H9 (cell line): ENCODE data around the gene POMGNT1. TPM values are rescaled to one million over a fixed set of nuclear protein-coding genes. Genes with fewer than 3 reads are reported as not detected.

Experiments
- DNase-seq: peaks from one replicate; pipeline ENCODE4 v3.0.0-alpha.2; 2017
- H2AFZ ChIP-seq: one replicate; pipeline ENCODE4 v1.6.1; 2013; ENCODE audit warnings: mild to moderate bottlenecking, low read length, control low read depth, moderate library complexity
- H2AK5ac ChIP-seq: 2 replicates; pipeline ENCODE4 v1.6.1; 2013; ENCODE audit warnings: low read length, control low read depth, mixed read lengths; ENCODE audit not compliant: insufficient read length
- H2BK120ac ChIP-seq: one replicate; pipeline ENCODE4 v1.6.1; 2013; ENCODE audit warnings: low read depth, mild to moderate bottlenecking, low read length, control low read depth, inconsistent platforms; ENCODE audit not compliant: poor library complexity, severe bottlenecking
- H2BK12ac ChIP-seq: 2 replicates; pipeline ENCODE4 v1.6.1; 2013; ENCODE audit warnings: low read length, control low read depth, mixed read lengths, low read depth; ENCODE audit not compliant: insufficient read length
- H2BK15ac ChIP-seq: 2 replicates; pipeline ENCODE4 v1.6.1; 2013; ENCODE audit warnings: low read depth, low read length, control low read depth
- H2BK20ac ChIP-seq: one replicate; pipeline ENCODE4 v1.6.1; 2013; ENCODE audit warnings: low read depth, mild to moderate bottlenecking, low read length, control low read depth, inconsistent platforms; ENCODE audit not compliant: poor library complexity, severe bottlenecking
- H2BK5ac ChIP-seq: 2 replicates; pipeline ENCODE4 v1.6.1; 2013; ENCODE audit warnings: low read length, control low read depth, mixed read lengths; ENCODE audit not compliant: insufficient read length
- H3K14ac ChIP-seq: 2 replicates; pipeline ENCODE4 v1.6.1; 2013; ENCODE audit warnings: low read length, control low read depth; ENCODE audit not compliant: insufficient read depth
- H3K18ac ChIP-seq: 2 replicates; pipeline ENCODE4 v1.6.1; 2013; ENCODE audit warnings: low read depth, mild to moderate bottlenecking, mixed read lengths, low read length, control low read depth; ENCODE audit not compliant: insufficient read length
- H3K23ac ChIP-seq: 2 replicates; pipeline ENCODE4 v1.6.1; 2013; ENCODE audit warnings: low read length, control low read depth, mixed read lengths, low read depth; ENCODE audit not compliant: insufficient read length
- H3K23me2 ChIP-seq: 2 replicates; pipeline ENCODE4 v1.6.1; 2013; ENCODE audit warnings: low read depth, mild to moderate bottlenecking, mixed read lengths, low read length, control low read depth; ENCODE audit not compliant: insufficient read length, poor library complexity, severe bottlenecking
- H3K27ac ChIP-seq: 2 replicates; pipeline ENCODE4 v1.5.1; 2013; ENCODE audit warnings: low read length, control low read depth, mixed read lengths, low read depth; ENCODE audit not compliant: insufficient read length
- H3K27me3 ChIP-seq: 2 replicates; pipeline ENCODE4 v1.6.1; 2013; ENCODE audit warnings: low read length, control low read depth, inconsistent platforms; ENCODE audit not compliant: insufficient read depth
- H3K4ac ChIP-seq: 2 replicates; pipeline ENCODE4 v1.6.1; 2013; ENCODE audit warnings: low read depth, mild to moderate bottlenecking, control low read depth, inconsistent platforms, low read length, moderate library complexity
- H3K4me1 ChIP-seq: 2 replicates; pipeline ENCODE4 v1.6.1; 2013; ENCODE audit warnings: low read length, control low read depth, inconsistent platforms; ENCODE audit not compliant: insufficient read depth
- H3K4me2 ChIP-seq: 2 replicates; pipeline ENCODE4 v1.6.1; 2013; ENCODE audit warnings: low read length, control low read depth, mixed read lengths; ENCODE audit not compliant: insufficient read length, insufficient read depth
- H3K56ac ChIP-seq: 2 replicates; pipeline ENCODE4 v1.6.1; 2013; ENCODE audit warnings: low read depth, mild to moderate bottlenecking, mixed read lengths, low read length, control low read depth; ENCODE audit not compliant: insufficient read length
- H3K79me1 ChIP-seq: 2 replicates; pipeline ENCODE4 v1.6.1; 2013; ENCODE audit warnings: low read depth, mild to moderate bottlenecking, moderate library complexity, low read length, control low read depth, inconsistent platforms; ENCODE audit not compliant: insufficient read depth, poor library complexity, severe bottlenecking
- H3K79me2 ChIP-seq: 2 replicates; pipeline ENCODE4 v1.6.1; 2013; ENCODE audit warnings: low read length, control low read depth, inconsistent platforms; ENCODE audit not compliant: insufficient read depth
- H3K9ac ChIP-seq: 2 replicates; pipeline ENCODE4 v1.6.1; 2013; ENCODE audit warnings: low read length, control low read depth, mixed read lengths; ENCODE audit not compliant: insufficient read length; ENCODE audit errors: extremely low read depth
- H3K9me3 ChIP-seq: one replicate; pipeline ENCODE4 v1.6.1; 2013; ENCODE audit warnings: low read depth, low read length, inconsistent platforms; ENCODE audit not compliant: control insufficient read depth
- H3T11ph ChIP-seq: one replicate; pipeline ENCODE4 v1.6.1; 2013; ENCODE audit warnings: mild to moderate bottlenecking, low read length, control low read depth, inconsistent platforms
- H4K20me1 ChIP-seq: one replicate; pipeline ENCODE4 v1.6.1; 2013; ENCODE audit not compliant: control insufficient read depth, insufficient read length, insufficient read depth
- H4K5ac ChIP-seq: 2 replicates; pipeline ENCODE4 v1.6.1; 2013; ENCODE audit warnings: low read depth, mild to moderate bottlenecking, mixed read lengths, low read length, control low read depth; ENCODE audit not compliant: insufficient read length
- H4K8ac ChIP-seq: replicated peaks from 2 replicates; pipeline ENCODE4 v1.6.1; 2013; ENCODE audit warnings: low read length, control low read depth, mixed read lengths, low read depth; ENCODE audit not compliant: insufficient read length
- H4K91ac ChIP-seq: 2 replicates; pipeline ENCODE4 v1.6.1; 2013; ENCODE audit warnings: low read depth, mild to moderate bottlenecking, moderate library complexity, mixed read lengths, low read length, control low read depth; ENCODE audit not compliant: insufficient read length
- H3K27ac Mint-ChIP-seq, 3 experiments: 2 replicates in 2 of 3; 3 replicates in 1 of 3; pipeline ENCODE4 v1.8.0; 2020 to 2021; ENCODE audit warnings: mixed read lengths in 3 of 3, mild to moderate bottlenecking in 1 of 3, moderate library complexity in 1 of 3
- H3K27me3 Mint-ChIP-seq: 2 replicates; pipeline ENCODE4 v1.8.0; 2021; ENCODE audit warnings: low read depth, mild to moderate bottlenecking, moderate library complexity, mixed read lengths
- H3K36me3 Mint-ChIP-seq, 3 experiments: 2 replicates in 2 of 3; 3 replicates in 1 of 3; pipeline ENCODE4 v1.8.0; 2020 to 2021; ENCODE audit warnings: low read depth in 3 of 3, mixed read lengths in 3 of 3; ENCODE audit not compliant: insufficient read depth in 1 of 3
- H3K4me1 Mint-ChIP-seq, 2 experiments: 2 replicates each; pipeline ENCODE4 v1.8.0; 2020; ENCODE audit warnings: mixed read lengths in 2 of 2
- H3K4me3 Mint-ChIP-seq, 2 experiments: 2 replicates in 1 of 2; 3 replicates in 1 of 2; pipeline ENCODE4 v1.8.0; 2020 to 2021; ENCODE audit warnings: mild to moderate bottlenecking in 2 of 2, mixed read lengths in 2 of 2, moderate library complexity in 1 of 2
- H3K9me3 Mint-ChIP-seq, 2 experiments: 2 replicates in 1 of 2; 3 replicates in 1 of 2; pipeline ENCODE4 v1.8.0; 2020; ENCODE audit warnings: mild to moderate bottlenecking in 2 of 2, mixed read lengths in 2 of 2, moderate library complexity in 1 of 2
- CTCF ChIP-seq: fragments of 200-600 bp; sonication (generic); conservative IDR thresholded peaks from 3 replicates; pipeline ENCODE4 v1.8.0; 2021; ENCODE audit warnings: antibody characterized with exemption, mild to moderate bottlenecking
- WGBS: extraction: QIAGEN DNeasy Blood & Tissue Kit; methylation state at CpG from one replicate; pipeline ENCODE4 v1.1.7; 2013; ENCODE audit warnings: missing lambda C conversion rate, low lambda C conversion rate, mixed read lengths; ENCODE audit not compliant: insufficient read length; ENCODE audit errors: extremely low coverage; 5-methylcytosine and 5-hydroxymethylcytosine counted together
- total RNA-seq: library from RNA; stranded (reverse); gene quantifications from 2 replicates; pipeline ENCODE4 v1.2.1, GENCODE V29; 2021

POMGNT1 gene
- total RNA-seq, 1 experiment from 2014 or later: 62.6 TPM

- Mint-ChIP-seq H3K36me3 (no peaks in the 10 kb centered on the region; a peak in 1 of 7 replicates), H3K27me3 (peaks cover 46% of the 10 kb centered on the region), H3K4me1 (peaks cover 14 to 25% of the 10 kb centered on the region in 2 experiments), H3K27ac (no peak overlapping the region), H3K9me3 (no peaks in the 10 kb centered on the region; a peak in 1 of 5 replicates), H3K4me3 (no peak overlapping the region)
- no peak overlapping the region for H2BK120ac ChIP-seq
- H3K56ac ChIP-seq: no peak overlapping the region
- no peaks in the 10 kb centered on the region for H3K9me3 ChIP-seq
- H2BK5ac ChIP-seq: no peak overlapping the region
- no peaks in the 10 kb centered on the region for H3K79me2 ChIP-seq
- no peak overlapping the region for H3K23ac ChIP-seq
- no peak overlapping the region for H2BK12ac ChIP-seq
- TF ChIP-seq CTCF: no peak
- no peak overlapping the region for H2AK5ac ChIP-seq
- H3K18ac ChIP-seq: no peak overlapping the region
- H2BK20ac ChIP-seq: no peak overlapping the region
- no peak overlapping the region; the same call in 1 of the 2 replicates for H3K14ac ChIP-seq
- no peak overlapping the region for H3K4ac ChIP-seq
- H4K20me1 ChIP-seq: no peaks in the 10 kb centered on the region
- no peaks in the 10 kb centered on the region; the same call in 1 of the 2 replicates for H3K27me3 ChIP-seq
- no peak overlapping the region for H4K5ac ChIP-seq
- no peak overlapping the region for H2AFZ ChIP-seq
- no peaks in the 10 kb centered on the region for H3K79me1 ChIP-seq
- no peak overlapping the region for H3K4me2 ChIP-seq
- H3K23me2 ChIP-seq: no peaks in the 10 kb centered on the region
- no peak overlapping the region for H3T11ph ChIP-seq
- H3K4me1 ChIP-seq: peaks cover 12% of the 10 kb centered on the region; the same call in 1 of the 2 replicates
- DNase-seq: no peak
- H3K9ac ChIP-seq: no peak overlapping the region
- no peak overlapping the region for H4K8ac ChIP-seq
- WGBS: no CpG with 5 or more reads among the region's 8 CpGs
- no peak overlapping the region for H4K91ac ChIP-seq
- H3K27ac ChIP-seq: no peak overlapping the region
- no peak overlapping the region for H2BK15ac ChIP-seq
Observed at GRCh38 chr1:46171351-46171750, 26.9 kb downstream of the POMGNT1 start.
